GM18526 (cell line): ENCODE data around the gene NGF.

Source experiments
- POLR2A ChIP-seq: IDR thresholded peaks from 3 replicates; pipeline ENCODE4 v1.6.1; 2011; ENCODE audit not compliant: insufficient read length; ENCODE audit errors: extremely low read depth

Gene NGF

DNA sequence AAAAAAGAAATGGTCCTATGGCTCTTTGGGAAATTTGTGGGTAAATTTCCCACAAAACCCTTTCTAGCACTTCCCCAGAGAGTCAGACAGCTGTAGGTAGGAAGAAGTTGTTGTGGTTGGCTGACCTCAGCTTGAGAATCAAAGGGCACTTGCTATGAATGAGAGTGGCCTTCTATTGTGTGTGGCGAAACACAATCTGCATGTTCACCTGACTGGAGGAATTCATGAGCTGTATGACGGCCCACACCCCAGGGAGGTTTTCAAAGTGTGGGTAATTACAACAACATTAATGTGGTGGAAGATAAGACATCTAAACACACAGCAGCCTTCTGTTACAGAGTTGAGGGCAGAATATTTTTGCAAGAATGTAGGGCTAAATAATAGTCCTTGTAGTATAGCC is 38.8 kb downstream of the NGF start:
- TF ChIP-seq POLR2A = no peak

DNA sequence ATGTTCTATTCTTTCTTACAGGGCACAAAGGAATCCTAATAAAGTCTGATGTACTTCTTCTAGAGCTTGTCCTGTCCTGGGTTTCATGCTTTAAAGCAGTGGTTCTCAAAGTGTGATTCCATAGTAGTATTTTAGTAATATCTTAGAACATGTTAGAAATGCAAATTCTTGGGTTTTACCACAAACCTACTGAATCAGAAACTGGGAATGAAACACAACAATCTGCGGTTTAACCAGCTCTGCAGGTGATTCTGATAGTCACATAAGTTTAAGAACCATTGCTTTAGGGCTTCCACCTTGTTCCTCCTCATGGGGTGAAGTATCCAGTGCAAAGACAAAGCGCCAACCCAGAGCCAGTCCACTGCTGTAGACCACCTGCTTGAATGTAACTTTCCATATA is 41.1 kb downstream of the NGF start:
- no peak for TF ChIP-seq POLR2A

DNA sequence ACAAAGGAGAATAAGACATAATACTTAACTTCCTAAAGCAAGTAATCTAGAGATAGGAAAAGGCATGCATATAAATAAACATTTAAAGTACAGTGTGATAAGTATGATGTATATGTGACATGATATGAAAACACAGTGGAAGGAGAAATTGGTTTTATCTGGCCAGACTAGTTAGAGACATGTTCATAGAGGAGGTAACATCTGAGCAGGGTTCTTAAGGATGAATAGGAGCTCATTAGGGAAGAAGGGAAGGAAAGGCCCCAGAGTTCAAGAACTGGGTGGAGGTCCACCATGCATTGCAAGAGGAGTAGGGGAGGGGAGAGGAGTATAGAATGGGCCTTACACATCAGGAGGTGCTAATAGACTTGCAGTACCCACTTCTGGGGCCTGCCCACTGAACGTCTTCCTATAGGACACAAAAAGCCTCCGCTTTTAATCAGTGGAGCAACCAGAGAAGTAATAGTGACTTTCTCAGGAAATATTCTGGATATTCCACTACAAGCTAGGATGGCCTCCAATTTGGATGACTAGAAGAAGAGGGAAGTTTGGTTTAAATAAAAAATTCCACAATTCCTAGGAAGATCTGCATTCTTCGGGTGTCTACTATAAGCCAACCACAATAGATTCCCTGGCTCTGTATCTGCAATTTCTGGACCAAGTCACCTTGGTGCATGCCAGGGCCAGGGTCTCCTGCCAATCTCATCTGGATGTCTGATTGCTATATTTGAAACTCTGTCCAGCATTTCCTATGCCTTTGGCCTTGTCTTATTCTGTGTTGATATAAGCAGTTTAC is 41.9 kb downstream of the NGF start:
- TF ChIP-seq POLR2A = no peak

DNA sequence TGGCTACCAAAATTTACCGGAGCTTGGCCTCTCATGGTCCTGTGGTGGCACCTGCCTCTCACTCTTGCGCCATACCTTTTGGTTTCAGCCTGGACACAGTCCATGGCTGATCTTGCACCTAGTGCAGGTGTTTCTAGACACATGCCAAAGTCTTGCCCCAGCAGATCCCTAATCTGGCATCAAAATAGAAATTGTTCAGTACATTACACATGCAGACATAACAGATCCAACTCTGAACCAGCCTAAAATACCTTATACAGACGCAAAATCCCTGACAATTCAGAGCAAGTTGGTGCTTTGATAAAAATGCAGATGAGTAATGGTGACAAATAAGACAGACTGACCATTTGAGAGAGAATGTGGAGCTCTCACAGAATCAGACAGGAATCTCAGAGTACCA is 44.1 kb downstream of the NGF start:
- no peak for TF ChIP-seq POLR2A

DNA sequence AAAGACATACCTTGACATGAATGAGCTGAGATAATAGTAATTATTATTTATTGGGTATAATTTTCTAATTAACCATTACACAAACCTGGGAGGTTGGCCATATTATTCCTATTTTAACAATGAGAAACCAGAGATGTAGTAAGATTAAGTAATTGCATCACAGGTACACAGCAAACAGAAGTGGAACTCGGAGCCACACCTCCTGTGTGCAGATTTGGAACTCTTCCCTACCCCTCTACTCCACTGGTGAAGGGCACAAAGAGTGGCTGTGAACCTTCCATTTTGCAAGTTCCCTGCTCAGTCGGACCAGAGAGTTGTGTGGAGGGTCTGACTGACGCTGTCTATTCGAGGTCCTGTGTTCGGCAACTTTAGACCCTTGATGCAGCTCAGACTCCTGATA is 45.0 kb downstream of the NGF start:
- TF ChIP-seq POLR2A = no peak

DNA sequence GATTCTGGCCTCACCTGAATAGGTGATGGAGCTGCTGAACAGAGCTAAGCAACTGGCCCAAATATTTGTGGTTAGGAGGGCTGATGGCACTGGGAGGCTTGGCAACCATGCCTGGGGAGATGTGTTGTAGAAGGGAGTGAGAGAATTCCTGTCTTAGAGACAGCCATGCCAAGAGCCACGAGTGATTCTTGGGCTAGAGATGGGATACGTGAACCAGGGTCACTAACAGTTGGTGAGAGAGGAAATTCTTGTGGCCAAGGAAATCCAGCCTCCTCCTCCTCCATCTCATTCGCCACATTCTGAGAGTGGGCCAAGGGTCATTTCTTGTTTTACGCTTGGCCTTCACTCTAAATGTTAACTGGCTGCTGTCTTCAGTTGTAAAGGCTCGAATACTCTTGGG is 46.3 kb downstream of the NGF start:
- TF ChIP-seq POLR2A = no peak

DNA sequence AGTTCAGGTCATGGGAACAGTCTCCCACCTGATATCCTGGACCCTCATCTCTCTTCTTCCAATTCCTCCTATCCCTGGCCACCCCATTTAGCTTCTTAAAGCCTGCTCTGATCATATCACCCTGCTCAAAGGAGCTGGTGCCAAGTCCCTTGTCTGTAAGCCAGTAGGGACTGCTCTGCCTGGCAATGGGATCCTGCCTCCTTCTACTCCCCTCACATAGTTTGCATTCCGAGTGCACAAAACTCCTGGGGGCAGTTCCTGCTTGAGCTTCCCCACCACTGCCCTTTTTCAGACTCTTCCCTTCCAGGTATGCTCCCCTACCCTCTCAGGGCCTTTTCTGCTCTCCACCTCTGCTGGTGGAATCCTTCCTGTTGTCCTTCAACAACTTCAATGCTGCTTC is 48.1 kb downstream of the NGF start:
- TF ChIP-seq POLR2A = no peak

DNA sequence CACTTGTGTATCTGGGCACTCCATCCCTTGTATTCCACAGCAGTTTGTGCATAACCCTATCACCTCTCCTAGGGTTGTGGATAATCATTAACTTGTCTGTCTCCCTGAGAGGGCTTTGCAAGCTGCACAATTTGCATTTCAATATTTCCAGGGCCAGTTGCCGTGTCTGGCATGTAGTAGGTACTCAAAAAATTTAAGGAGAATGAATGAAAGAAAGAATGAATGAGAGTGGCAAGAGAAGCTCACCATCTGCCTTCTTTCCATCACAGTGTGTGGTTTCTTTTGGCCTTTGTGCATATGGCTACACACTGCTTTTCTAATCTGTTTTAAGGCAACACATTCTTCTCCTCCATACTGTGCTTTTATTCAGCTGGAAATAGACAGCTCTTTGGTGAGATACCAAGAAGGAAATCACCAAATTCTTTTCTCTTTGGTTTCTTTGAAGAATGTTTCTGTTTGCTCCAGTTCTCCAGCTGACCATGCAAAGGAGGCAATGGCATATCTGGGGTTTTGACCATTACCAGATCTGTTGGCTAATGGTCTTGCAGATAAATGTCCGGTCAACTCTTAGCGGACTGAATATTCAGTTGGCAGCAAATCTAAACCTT is 49.4 kb downstream of the NGF start:
- no peak for TF ChIP-seq POLR2A

DNA sequence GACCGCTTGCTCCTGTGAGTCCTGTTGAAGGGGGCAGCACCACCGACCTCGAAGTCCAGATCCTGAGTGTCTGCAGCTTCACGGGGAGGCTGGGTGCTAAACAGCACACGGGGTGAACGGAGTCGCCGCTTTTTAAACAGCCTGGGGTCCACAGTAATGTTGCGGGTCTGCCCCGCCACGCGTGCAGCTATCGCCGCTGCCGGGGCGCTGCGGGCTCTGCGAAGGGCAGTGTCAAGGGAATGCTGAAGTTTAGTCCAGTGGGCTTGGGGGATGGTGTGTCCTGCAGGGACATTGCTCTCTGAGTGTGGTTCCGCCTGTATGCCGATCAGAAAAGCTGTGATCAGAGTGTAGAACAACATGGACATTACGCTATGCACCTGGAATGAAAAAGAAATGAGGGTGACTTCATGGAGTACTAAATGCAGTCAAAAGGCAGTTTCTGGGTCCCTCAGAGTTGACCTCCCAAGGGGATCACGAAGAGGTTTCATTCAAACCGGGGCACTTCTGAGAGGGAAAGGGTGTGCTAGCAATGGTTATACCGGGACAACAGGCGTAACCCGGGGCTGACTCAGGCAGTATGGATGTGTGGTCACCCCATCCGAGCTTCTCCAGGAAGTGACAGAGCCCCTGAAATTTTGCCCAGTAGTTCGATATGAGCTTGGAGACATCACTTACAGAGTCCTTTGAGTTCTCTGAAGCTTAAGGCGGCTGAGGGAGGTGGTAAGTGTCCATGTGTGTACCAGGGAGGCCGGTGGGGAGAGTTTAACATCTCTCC is 51.4 kb downstream of the NGF start:
- no peak for TF ChIP-seq POLR2A

DNA sequence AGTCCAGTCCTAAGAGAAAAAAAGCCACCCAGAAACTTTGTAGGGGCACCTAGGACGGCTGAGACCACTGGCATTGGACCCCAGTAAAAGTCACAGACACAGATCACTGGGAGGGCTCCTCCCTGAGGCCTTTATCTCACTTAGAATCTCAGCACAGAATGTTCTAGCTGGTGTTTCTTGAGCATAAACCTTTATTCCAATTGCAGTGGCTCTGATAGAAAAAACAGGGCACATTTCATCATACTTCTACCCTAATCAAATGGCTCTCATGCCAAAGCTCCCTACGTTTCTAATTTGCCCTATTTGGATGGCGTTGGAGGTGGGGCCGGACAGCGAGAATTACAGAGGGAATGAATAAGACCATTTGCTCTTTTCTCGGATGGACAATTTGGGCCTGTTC is 53.8 kb downstream of the NGF start:
- TF ChIP-seq POLR2A = no peak

DNA sequence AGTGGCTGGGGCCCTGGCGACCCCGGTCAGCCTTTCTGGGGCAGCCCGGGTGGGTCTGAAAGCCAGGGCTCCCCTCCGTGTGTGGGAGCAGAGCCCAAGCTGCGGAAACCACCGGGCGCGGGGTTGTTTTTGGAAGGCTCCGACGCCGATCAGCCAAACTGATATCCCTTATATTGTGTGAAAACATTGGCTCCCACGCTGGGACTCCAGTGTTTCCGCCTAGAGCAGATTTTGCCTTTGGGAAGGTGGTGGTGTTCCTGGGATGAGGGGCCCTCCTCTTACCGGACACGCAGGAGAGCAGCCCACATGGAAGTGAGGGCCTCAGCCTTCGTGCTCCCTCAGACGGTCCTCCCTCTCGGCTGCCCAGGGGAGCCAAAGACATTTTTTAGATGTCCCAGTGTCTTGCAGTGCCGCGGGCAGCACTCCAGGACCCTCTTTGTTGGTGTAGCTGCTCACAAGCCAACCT is 54.3 kb downstream of the NGF start:
- TF ChIP-seq POLR2A = no peak

DNA sequence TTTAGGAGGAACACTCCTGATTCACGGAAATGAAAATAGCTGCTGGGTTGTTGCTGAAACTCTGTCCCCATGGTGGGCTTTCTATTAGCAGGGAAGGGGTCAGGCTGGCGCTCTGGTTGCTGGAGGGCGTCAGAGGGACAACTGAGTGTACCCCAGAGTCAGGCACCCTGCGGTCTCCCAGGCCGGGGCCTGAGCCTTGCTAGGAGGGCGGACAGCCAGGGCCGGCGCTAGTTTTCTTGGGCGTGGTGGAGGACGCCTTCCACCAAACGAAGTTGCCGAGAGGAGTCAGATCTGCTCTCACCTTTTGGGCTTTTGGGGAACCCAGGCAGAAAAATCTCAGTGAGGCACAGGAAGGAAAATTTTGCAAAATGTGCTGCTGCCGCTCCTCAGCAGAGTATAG is 54.8 kb downstream of the NGF start:
- TF ChIP-seq POLR2A = no peak

DNA sequence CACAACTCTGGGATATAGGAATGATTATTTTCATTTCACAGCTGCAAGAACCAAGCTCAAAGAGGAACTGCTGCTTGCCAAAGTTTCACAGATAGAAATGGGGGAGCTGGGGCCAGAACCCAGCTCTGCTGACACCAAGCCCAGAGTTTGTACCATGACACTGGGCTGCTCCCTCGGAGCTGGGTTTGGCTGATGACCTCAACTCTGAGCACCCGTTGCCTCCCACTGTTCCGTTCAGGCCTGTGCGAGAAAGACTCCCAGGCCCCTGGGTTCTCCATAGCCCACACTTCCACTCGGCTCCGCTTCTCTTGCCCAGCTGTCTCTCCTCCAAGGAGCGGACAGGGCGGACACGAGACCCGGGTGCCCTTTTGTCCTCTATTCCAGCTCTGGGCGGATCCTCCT is 55.2 kb downstream of the NGF start:
- no peak for TF ChIP-seq POLR2A

DNA sequence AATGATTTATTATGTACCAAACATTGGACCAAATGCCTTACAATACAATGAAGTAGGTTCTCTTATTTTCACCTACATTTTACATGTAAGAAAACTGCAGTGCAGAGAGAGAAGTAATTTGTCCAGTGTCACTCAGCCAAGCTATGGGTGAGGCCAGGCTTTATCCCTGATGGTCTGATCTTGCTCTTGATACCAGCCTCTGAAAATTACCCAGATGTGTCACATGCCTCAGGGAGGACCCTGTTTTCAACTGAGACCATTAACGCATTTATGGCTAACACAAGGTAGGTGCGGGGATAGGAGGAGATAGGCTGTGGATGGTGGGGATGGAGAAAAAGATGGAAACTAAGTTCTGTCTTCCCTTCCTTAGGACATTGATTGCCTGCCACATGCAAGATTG is 56.9 kb downstream of the NGF start:
- TF ChIP-seq POLR2A = no peak

DNA sequence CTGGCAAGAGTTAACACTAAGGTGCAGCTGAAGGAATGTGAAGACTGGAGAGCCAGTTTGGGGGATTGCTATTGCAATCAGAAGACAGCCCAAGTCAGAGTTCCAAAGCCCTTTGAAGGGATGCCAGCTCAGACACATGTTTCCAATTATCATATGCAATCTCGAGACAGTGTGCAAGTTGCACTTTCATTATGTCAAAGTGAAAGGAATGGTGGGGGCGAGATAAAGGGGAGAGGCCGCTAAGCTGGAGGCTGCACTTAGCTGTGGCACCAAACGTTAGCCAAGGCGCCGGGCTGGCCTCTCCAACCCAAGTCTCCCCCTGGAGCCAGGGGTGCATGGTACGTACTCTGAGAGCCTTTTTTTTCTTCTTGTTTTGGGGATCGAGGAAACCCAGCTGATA is 58.0 kb downstream of the NGF start:
- TF ChIP-seq POLR2A = no peak

DNA sequence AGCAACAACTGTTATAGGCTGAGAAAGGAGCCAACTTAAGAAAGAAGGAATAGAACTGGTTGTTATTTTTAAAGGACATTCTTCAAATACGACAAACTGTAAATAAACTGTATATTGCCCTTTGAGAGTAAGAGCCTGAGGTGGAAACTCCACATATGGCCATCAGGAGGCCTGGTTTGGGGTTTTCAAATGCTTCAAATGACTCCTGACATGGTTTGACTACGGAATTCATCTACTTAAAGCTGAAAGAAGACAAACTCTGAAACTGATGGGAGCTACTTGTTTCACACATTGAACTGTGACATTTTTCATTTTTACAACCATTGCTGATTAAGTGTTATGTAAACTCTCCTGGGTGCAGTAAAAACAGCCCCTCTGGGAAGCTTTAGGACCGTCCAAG is 59.8 kb downstream of the NGF start:
- no peak for TF ChIP-seq POLR2A
